HepG2 (cell line): ENCODE results near the gene PPP1R12A. TPM values are rescaled to one million over a fixed set of nuclear protein-coding genes. Genes with fewer than 3 reads are reported as not detected.

Experiments
- ATAC-seq: fragments of 200-7000 bp; cut with Tn5 transposase; 3 replicates; pipeline ENCODE4 v1.9.1; 2020; ENCODE audit warnings: mild to moderate bottlenecking, moderate library complexity
- BruUV-seq: library from RNA; stranded (reverse); fragments of 400-500 nt; replicated peaks from 2 replicates; lab custom pipeline; 2021; lab: Mats Ljungman, UMichigan
- CTCF ChIA-PET: fragments of 300-600 bp; formaldehyde crosslinking; extraction: SDS; loops from one replicate; lab custom pipeline; 2021; ENCODE audit warnings: low total read pairs, inconsistent platforms, low intra/inter-chr PET ratio; lab: Yijun Ruan, JAX
- POLR2A ChIA-PET: fragments of 350-600 bp; sonication (Branson Sonifier 250); formaldehyde crosslinking; loops from one replicate; lab custom pipeline; 2020; ENCODE audit warnings: antibody characterized with exemption, inconsistent platforms; lab: Yijun Ruan, JAX
- DNase-seq: peaks from one replicate; pipeline ENCODE4 v3.0.0-alpha.2; 2015; ENCODE audit warnings: low spot score
- FAIRE-seq: peaks from 3 replicates; lab custom pipeline; 2011; peaks lifted over from hg19 to GRCh38; lab: Jason Lieb, UNC
- H2AFZ ChIP-seq: one replicate; pipeline ENCODE4 v1.6.1; 2011; ENCODE audit warnings: low read length, inconsistent platforms
- H3K27ac ChIP-seq: fragments of 300-600 bp; 3 replicates; pipeline ENCODE4 v1.8.0; 2011; ENCODE audit warnings: mixed run types, mild to moderate bottlenecking, mixed read lengths, low read length, inconsistent platforms; ENCODE audit not compliant: insufficient read depth; ENCODE audit errors: extremely low read length
- H3K27me3 ChIP-seq, 2 experiments: fragments of 200-600 bp in 1 of 2; 2 replicates in 1 of 2; 3 replicates in 1 of 2; pipeline versions ENCODE4 v1.6.0 to v1.8.0; 2011; ENCODE audit warnings: low read length in 2 of 2, mild to moderate bottlenecking in 2 of 2, moderate library complexity in 2 of 2, inconsistent platforms in 1 of 2; ENCODE audit not compliant: insufficient read depth in 2 of 2, control insufficient read depth in 1 of 2
- H3K36me3 ChIP-seq, 2 experiments: fragments of 200-600 bp in 1 of 2; replicated peaks in 1 of 2; 2 replicates in 1 of 2; 3 replicates in 1 of 2; pipeline versions ENCODE4 v1.5.1 to v1.8.0; 2011; ENCODE audit warnings: low read length in 2 of 2, inconsistent platforms in 1 of 2; ENCODE audit not compliant: insufficient read depth in 2 of 2, control insufficient read depth in 1 of 2
- H3K4me1 ChIP-seq: 2 replicates; pipeline ENCODE4 v1.5.1; 2012; ENCODE audit warnings: low read length, inconsistent platforms; ENCODE audit not compliant: insufficient read depth
- H3K4me2 ChIP-seq: 2 replicates; pipeline ENCODE4 v1.6.0; 2011; ENCODE audit warnings: low read depth, low read length, inconsistent platforms
- H3K4me3 ChIP-seq, 3 experiments: fragments of 200-600 bp in 1 of 3; sonication (generic), shearing (Covaris generic) in 1 of 3; replicated peaks in 1 of 3; 2 replicates each; pipeline ENCODE4 v1.5.1; 2011 to 2016; ENCODE audit warnings: low read length in 3 of 3, inconsistent platforms in 2 of 3, low read depth in 2 of 3, mild to moderate bottlenecking in 2 of 3, control low read depth in 1 of 3, mixed read lengths in 1 of 3; ENCODE audit not compliant: insufficient read depth in 1 of 3
- H3K79me2 ChIP-seq: one replicate; pipeline ENCODE4 v1.6.1; 2011; ENCODE audit warnings: low read length, inconsistent platforms; ENCODE audit not compliant: insufficient read depth
- H3K9ac ChIP-seq: 2 replicates; pipeline ENCODE4 v1.6.0; 2011; ENCODE audit warnings: mild to moderate bottlenecking, low read depth, low read length, inconsistent platforms; ENCODE audit not compliant: insufficient read depth
- H3K9me3 ChIP-seq: 2 replicates; pipeline ENCODE4 v1.5.1; 2012; ENCODE audit warnings: mild to moderate bottlenecking, low read length
- H4K20me1 ChIP-seq: 2 replicates; pipeline ENCODE4 v1.6.0; 2011; ENCODE audit warnings: inconsistent platforms, mild to moderate bottlenecking, low read length, moderate library complexity; ENCODE audit not compliant: insufficient read depth
- FOXA3 ChIP-seq: IDR thresholded peaks from 2 replicates; pipeline ENCODE4 v1.6.1; 2016; ENCODE audit warnings: missing genetic modification reagents, missing compliant biosample characterization
- KLF16 ChIP-seq, 2 experiments: sonication (generic) in 1 of 2; formaldehyde crosslinking in 1 of 2; IDR thresholded peaks; 2 replicates each; pipeline versions ENCODE4 v1.6.1 to v1.8.0; 2016 to 2023; ENCODE audit warnings: missing genetic modification reagents in 2 of 2, missing compliant biosample characterization in 1 of 2
- PHF8 ChIP-seq: sonication (generic); formaldehyde crosslinking; IDR thresholded peaks from 2 replicates; pipeline ENCODE4 v1.5.0; 2020; ENCODE audit warnings: missing genetic modification reagents
- RAD21 ChIP-seq: fragments of 450-650 bp; formaldehyde crosslinking; IDR thresholded peaks from 2 replicates; pipeline ENCODE4 v1.5.0; 2020; ENCODE audit warnings: mild to moderate bottlenecking
- SIN3B ChIP-seq: fragments of 150-350 bp; IDR thresholded peaks from 2 replicates; pipeline ENCODE4 v1.6.1; 2014; ENCODE audit warnings: low read length
- SMC3 ChIP-seq: IDR thresholded peaks from 2 replicates; pipeline ENCODE4 v1.6.1; 2011; ENCODE audit warnings: low read length, improper control_type of control experiment
- STAG1 ChIP-seq: sonication (generic); formaldehyde crosslinking; IDR thresholded peaks from 2 replicates; pipeline ENCODE4 v1.4.0; 2020; ENCODE audit warnings: missing genetic modification reagents
- YEATS2 ChIP-seq: sonication (generic); formaldehyde crosslinking; IDR thresholded peaks from 2 replicates; pipeline ENCODE4 v1.4.0; 2020; ENCODE audit warnings: missing genetic modification reagents, borderline replicate concordance
- ZNF547 ChIP-seq: sonication (generic); formaldehyde crosslinking; IDR thresholded peaks from 2 replicates; pipeline ENCODE4 v1.5.1; 2020; ENCODE audit warnings: mild to moderate bottlenecking, missing genetic modification reagents
- WGBS: methylation state at CpG from one replicate; pipeline ENCODE4 v1.1.6; 2017; ENCODE audit warnings: low lambda C conversion rate; 5-methylcytosine and 5-hydroxymethylcytosine counted together
- in situ Hi-C: cut with HindIII; loops from 2 replicates; pipeline ENCODE4 v1.10.0; 2017; ENCODE audit warnings: low pct_unique_long_range_greater_than_20kb; ENCODE audit not compliant: extremely low pct_ligation_motif_present
- intact Hi-C: fragments of 100-400 bp; cut with micrococcal nuclease; formaldehyde crosslinking; loops from one replicate; pipeline ENCODE4 v1.10.0; 2022; ENCODE audit not compliant: unreplicated experiment
- polyA plus RNA-seq, 8 experiments: library from polyadenylated mRNA; depleted of rRNA in 3 of 8; stranded (reverse) in 7 of 8; unstranded in 1 of 8; fragments of >200 nt; fragmentation: Illumina TruSeq in 4 of 8; extraction: Trizol in 4 of 8; gene quantifications; 2 replicates each; pipeline versions ENCODE4 v1.2.1 to v1.2.3, GENCODE V29; 2011 to 2016; ENCODE audit warnings: low read depth in 4 of 8, missing spikeins in 1 of 8, mixed read lengths in 1 of 8; ENCODE audit not compliant: insufficient read depth in 1 of 8
- total RNA-seq, 5 experiments: library from RNA; depleted of rRNA; stranded (reverse); fragments of >200 nt; fragmentation: Illumina TruSeq; extraction: Trizol; gene quantifications; 2 replicates each; pipeline ENCODE4 v1.2.3, GENCODE V29; 2016; ENCODE audit warnings: low read depth in 1 of 5
- TF ChIP-seq, protein P1 (sequence below): sonication (generic); formaldehyde crosslinking; IDR thresholded peaks from 2 replicates; pipeline ENCODE4 v1.4.0; 2020; ENCODE audit warnings: missing genetic modification reagents, mild to moderate bottlenecking, borderline replicate concordance
- TF ChIP-seq, protein P2 (sequence below): sonication (generic); formaldehyde crosslinking; IDR thresholded peaks from 2 replicates; pipeline ENCODE4 v1.5.0; 2020; ENCODE audit warnings: mild to moderate bottlenecking, missing genetic modification reagents, moderate library complexity
- TF ChIP-seq, protein P3 (sequence below): sonication (generic); formaldehyde crosslinking; IDR thresholded peaks from 2 replicates; pipeline ENCODE4 v1.5.0; 2020; ENCODE audit warnings: missing genetic modification reagents
- TF ChIP-seq, protein P4 (sequence below): sonication (generic); formaldehyde crosslinking; IDR thresholded peaks from 2 replicates; pipeline ENCODE4 v1.4.0; 2020; ENCODE audit warnings: missing genetic modification reagents

The PPP1R12A gene
- total and polyA plus RNA-seq, 2 of the 13 experiments (the other 11 are each of a cell fraction or from before 2014, with no cell fraction given), result 23.8 to 50.0 TPM

DNA sequence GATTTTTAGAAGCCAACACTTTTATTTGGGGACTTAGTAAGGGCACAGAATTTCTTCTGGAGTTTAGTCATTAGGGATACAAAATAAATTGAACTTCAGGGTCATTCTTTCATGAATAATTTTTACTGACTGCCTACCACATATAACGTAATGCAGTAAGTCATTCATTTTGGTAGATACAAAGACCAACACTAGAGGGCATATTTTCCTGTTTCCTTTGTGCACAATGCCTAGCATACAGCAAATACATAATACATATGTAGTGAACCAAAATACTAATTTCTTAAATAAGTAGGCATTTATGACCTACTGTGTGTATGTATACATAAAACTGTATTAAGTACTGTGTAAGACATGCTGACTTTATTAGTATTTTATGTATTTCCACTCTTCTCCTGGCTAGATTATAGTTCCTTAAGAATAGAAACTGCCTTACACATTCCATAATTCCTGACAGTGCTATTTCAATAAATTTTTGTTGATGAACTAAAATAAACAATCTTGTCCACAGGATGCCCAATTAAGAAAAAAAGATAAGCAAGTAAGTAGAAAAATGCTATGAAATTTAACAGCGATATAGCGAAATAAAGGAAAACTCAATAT is 47.9 kb downstream of the PPP1R12A start:
- WGBS, result 66% methylated on average over 3 of the region's 3 CpGs
- ATAC-seq, result peak; percentile 90
- peak; percentile 54 for DNase-seq
- peak; percentile 37 for FAIRE-seq
- no peak overlapping the region for H3K4me3 ChIP-seq
- H3K27ac ChIP-seq, result no peak overlapping the region
- in situ Hi-C loops, result no loop called here
- no peaks in the 10 kb centered on the region for H3K36me3 ChIP-seq
- no peak overlapping the region for H3K9ac ChIP-seq
- H3K4me1 ChIP-seq, result peaks cover 15% of the 10 kb centered on the region
- H3K9me3 ChIP-seq, result no peaks in the 10 kb centered on the region
- CTCF ChIA-PET, result interaction anchor here (1.1 to 1.7 kb wide), 3 partner anchors 104 to 479 kb away, joined by 3 to 4 read pairs (median 3); no protein-coding TSS in a partner anchor
- H3K4me2 ChIP-seq, result no peak overlapping the region
- peaks cover 13% of the 10 kb centered on the region for H4K20me1 ChIP-seq
- POLR2A ChIA-PET, result no interaction called here
- H3K27me3 ChIP-seq, result no peaks in the 10 kb centered on the region
- no peak overlapping the region for H2AFZ ChIP-seq
- no TSS peak for BruUV-seq
- intact Hi-C loops, result loop anchor here (1.0 to 5.0 kb wide), 5 partner anchors 50 to 478 kb away; partner anchors contain the start of gene PPP1R12A
- 0 out of 2 replicates have a peak, but pooled peaks have one; percentile 7 for TF ChIP-seq FOXA3
- TF ChIP-seq ZNF547 (CRISPR knock-in tag), result no peak
- TF ChIP-seq, protein P1, sequence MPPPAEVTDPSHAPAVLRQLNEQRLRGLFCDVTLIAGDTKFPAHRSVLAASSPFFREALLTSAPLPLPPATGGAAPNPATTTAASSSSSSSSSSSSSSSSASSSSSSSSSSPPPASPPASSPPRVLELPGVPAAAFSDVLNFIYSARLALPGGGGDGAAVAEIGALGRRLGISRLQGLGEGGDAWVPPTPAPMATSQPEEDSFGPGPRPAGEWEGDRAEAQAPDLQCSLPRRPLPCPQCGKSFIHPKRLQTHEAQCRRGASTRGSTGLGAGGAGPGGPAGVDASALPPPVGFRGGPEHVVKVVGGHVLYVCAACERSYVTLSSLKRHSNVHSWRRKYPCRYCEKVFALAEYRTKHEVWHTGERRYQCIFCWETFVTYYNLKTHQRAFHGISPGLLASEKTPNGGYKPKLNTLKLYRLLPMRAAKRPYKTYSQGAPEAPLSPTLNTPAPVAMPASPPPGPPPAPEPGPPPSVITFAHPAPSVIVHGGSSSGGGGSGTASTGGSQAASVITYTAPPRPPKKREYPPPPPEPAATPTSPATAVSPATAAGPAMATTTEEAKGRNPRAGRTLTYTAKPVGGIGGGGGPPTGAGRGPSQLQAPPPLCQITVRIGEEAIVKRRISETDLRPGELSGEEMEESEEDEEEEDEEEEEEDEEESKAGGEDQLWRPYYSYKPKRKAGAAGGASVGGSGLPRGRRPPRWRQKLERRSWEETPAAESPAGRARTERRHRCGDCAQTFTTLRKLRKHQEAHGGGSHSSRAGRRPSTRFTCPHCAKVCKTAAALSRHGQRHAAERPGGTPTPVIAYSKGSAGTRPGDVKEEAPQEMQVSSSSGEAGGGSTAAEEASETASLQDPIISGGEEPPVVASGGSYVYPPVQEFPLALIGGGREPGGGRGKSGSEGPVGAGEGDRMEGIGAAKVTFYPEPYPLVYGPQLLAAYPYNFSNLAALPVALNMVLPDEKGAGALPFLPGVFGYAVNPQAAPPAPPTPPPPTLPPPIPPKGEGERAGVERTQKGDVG, result no peak
- no peak for TF ChIP-seq YEATS2 (CRISPR knock-in tag)
- no peak for TF ChIP-seq KLF16 (CRISPR knock-in tag; IDR thresholded peaks at IDR 0.05)
- 0 out of 2 replicates have a peak, but pooled peaks have one; percentile 38 for TF ChIP-seq RAD21 (CRISPR knock-in tag)
- TF ChIP-seq, protein P2, sequence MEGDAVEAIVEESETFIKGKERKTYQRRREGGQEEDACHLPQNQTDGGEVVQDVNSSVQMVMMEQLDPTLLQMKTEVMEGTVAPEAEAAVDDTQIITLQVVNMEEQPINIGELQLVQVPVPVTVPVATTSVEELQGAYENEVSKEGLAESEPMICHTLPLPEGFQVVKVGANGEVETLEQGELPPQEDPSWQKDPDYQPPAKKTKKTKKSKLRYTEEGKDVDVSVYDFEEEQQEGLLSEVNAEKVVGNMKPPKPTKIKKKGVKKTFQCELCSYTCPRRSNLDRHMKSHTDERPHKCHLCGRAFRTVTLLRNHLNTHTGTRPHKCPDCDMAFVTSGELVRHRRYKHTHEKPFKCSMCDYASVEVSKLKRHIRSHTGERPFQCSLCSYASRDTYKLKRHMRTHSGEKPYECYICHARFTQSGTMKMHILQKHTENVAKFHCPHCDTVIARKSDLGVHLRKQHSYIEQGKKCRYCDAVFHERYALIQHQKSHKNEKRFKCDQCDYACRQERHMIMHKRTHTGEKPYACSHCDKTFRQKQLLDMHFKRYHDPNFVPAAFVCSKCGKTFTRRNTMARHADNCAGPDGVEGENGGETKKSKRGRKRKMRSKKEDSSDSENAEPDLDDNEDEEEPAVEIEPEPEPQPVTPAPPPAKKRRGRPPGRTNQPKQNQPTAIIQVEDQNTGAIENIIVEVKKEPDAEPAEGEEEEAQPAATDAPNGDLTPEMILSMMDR (CRISPR knock-in tag), result peak; percentile 66
- no peak for TF ChIP-seq SIN3B
- TF ChIP-seq PHF8 (CRISPR knock-in tag), result no peak
- TF ChIP-seq, protein P3, sequence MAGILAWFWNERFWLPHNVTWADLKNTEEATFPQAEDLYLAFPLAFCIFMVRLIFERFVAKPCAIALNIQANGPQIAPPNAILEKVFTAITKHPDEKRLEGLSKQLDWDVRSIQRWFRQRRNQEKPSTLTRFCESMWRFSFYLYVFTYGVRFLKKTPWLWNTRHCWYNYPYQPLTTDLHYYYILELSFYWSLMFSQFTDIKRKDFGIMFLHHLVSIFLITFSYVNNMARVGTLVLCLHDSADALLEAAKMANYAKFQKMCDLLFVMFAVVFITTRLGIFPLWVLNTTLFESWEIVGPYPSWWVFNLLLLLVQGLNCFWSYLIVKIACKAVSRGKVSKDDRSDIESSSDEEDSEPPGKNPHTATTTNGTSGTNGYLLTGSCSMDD (CRISPR knock-in tag), result no peak
- TF ChIP-seq, protein P4, sequence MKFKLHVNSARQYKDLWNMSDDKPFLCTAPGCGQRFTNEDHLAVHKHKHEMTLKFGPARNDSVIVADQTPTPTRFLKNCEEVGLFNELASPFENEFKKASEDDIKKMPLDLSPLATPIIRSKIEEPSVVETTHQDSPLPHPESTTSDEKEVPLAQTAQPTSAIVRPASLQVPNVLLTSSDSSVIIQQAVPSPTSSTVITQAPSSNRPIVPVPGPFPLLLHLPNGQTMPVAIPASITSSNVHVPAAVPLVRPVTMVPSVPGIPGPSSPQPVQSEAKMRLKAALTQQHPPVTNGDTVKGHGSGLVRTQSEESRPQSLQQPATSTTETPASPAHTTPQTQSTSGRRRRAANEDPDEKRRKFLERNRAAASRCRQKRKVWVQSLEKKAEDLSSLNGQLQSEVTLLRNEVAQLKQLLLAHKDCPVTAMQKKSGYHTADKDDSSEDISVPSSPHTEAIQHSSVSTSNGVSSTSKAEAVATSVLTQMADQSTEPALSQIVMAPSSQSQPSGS (CRISPR knock-in tag), result no peak
- peak; percentile 64 for TF ChIP-seq STAG1 (CRISPR knock-in tag)
- TF ChIP-seq SMC3, result peak; percentile 77
- peaks cover 65% of the 10 kb centered on the region for H3K79me2 ChIP-seq
